ENCODE measurements around the gene TMEM175.

The TMEM175 gene

GRCh38 chr4:948101-948935, 16.1 kb downstream of the TMEM175 start:
- no peak for DNase-seq

- no peak for DNase-seq
Observed at GRCh38 chr4:948936-949300, 16.7 kb downstream of the TMEM175 start.

GRCh38 chr4:949656-950055, 17.4 kb downstream of the TMEM175 start:
- no peak for DNase-seq

GRCh38 chr4:950136-951020, 18.1 kb downstream of the TMEM175 start:
- no peak for DNase-seq

- DNase-seq: no peak
Observed at GRCh38 chr4:951186-951585, 18.9 kb downstream of the TMEM175 start.

- DNase-seq: no peak
Observed at GRCh38 chr4:951594-952468, 19.6 kb downstream of the TMEM175 start.

- DNase-seq: no peak
Observed at GRCh38 chr4:952881-953573, 20.8 kb downstream of the TMEM175 start.

- DNase-seq: no peak
Observed at GRCh38 chr4:953574-953915, 21.3 kb downstream of the TMEM175 start.

GRCh38 chr4:954211-955020, 22.2 kb downstream of the TMEM175 start:
- no peak for DNase-seq

- DNase-seq: no peak
Observed at GRCh38 chr4:955161-955921, 23.1 kb downstream of the TMEM175 start.

GRCh38 chr4:955931-956381, 23.7 kb downstream of the TMEM175 start:
- DNase-seq: no peak

- DNase-seq: no peak
Observed at GRCh38 chr4:956531-957230, 24.4 kb downstream of the TMEM175 start.

- no peak for DNase-seq
Observed at GRCh38 chr4:957231-957580, 24.9 kb downstream of the TMEM175 start.

- no peak for DNase-seq
Observed at GRCh38 chr4:957581-958313, 25.5 kb downstream of the TMEM175 start.

GRCh38 chr4:958314-958665, 26.0 kb downstream of the TMEM175 start:
- no peak for DNase-seq

- no peak for DNase-seq
Observed at GRCh38 chr4:958696-959337, 26.6 kb downstream of the TMEM175 start.

GRCh38 chr4:959338-960139, 27.3 kb downstream of the TMEM175 start:
- DNase-seq: no peak

- DNase-seq: no peak
Observed at GRCh38 chr4:960140-960635, 27.9 kb downstream of the TMEM175 start.

All from DMS53 (cell line).